ENCODE data around the gene DLL4.

- TF ChIP-seq POLR2A (IDR thresholded peaks at IDR 0.05; ENCODE audit: low read depth, low read length): no peak
- no peak for TF ChIP-seq POLR2AphosphoS5 (IDR thresholded peaks at IDR 0.05; ENCODE audit: low read depth, low read length)
- TF ChIP-seq TAF1 (IDR thresholded peaks at IDR 0.05; ENCODE audit: low read depth, low read length): no peak
- no peak for TF ChIP-seq PAX5 (IDR thresholded peaks at IDR 0.05; ENCODE audit: insufficient read depth, low read length, severe bottlenecking)
- TF ChIP-seq SPI1 (IDR thresholded peaks at IDR 0.05; ENCODE audit: low read depth, low read length): no peak
These were observed 10.9 kb upstream of the DLL4 start for GRCh38 chr15:40918146-40918798.
